Thyroid gland (tissue), 4 donors: ENCODE data around the gene WASF3. TPM values are rescaled to one million over a fixed set of nuclear protein-coding genes. Genes with fewer than 3 reads are reported as not detected.
A peak's percentile ranks its signal among the peaks of the same experiment; 100 is the strongest.

ENCODE experiments used
- DNase-seq, 2 donors: peaks; one replicate each; pipeline ENCODE4 v3.0.0-alpha.2; 2019
- H3K27ac ChIP-seq, 3 donors: fragments of 200-600 bp; sonication (generic); 1 replicate in 2 of 3; 2 replicates in 1 of 3; pipeline ENCODE4 v1.5.1; 2016 to 2019; ENCODE audit warnings: mild to moderate bottlenecking in 1 of 3, moderate library complexity in 1 of 3
- H3K27me3 ChIP-seq: fragments of 200-600 bp; sonication (generic); one replicate; pipeline ENCODE4 v1.5.1; 2019
- H3K36me3 ChIP-seq, 2 donors: fragments of 200-600 bp; sonication (generic); one replicate each; pipeline ENCODE4 v1.5.1; 2016 to 2019
- H3K4me1 ChIP-seq, 2 donors: fragments of 200-600 bp; sonication (generic); one replicate each; pipeline ENCODE4 v1.5.1; 2017 to 2019
- H3K4me3 ChIP-seq, 3 donors: fragments of 200-600 bp; sonication (generic); replicated peaks in 1 of 3; 1 replicate in 2 of 3; 2 replicates in 1 of 3; pipeline ENCODE4 v1.5.1; 2016; ENCODE audit warnings: mild to moderate bottlenecking in 1 of 3
- H3K9me3 ChIP-seq: fragments of 200-600 bp; sonication (generic); one replicate; pipeline ENCODE4 v1.5.1; 2017
- CTCF ChIP-seq, 6 experiments: fragments of 200-600 bp in 3 of 6; fragments of 450-650 bp in 3 of 6; sonication (generic) in 3 of 6; IDR thresholded peaks; one replicate each; pipeline ENCODE4 v1.5.1; 2016 to 2019; ENCODE audit warnings: antibody characterized with exemption in 6 of 6, mild to moderate bottlenecking in 2 of 6, inconsistent platforms in 1 of 6, moderate library complexity in 1 of 6
- POLR2A ChIP-seq, 2 donors: fragments of 450-650 bp; IDR thresholded peaks; one replicate each; pipeline ENCODE4 v1.6.1; 2017; ENCODE audit warnings: antibody characterized with exemption in 2 of 2, mild to moderate bottlenecking in 2 of 2, moderate library complexity in 1 of 2
- WGBS, 2 donors: methylation state at CpG; one replicate each; pipeline ENCODE4 v1.1.5; 2017; 5-methylcytosine and 5-hydroxymethylcytosine counted together
- intact Hi-C: fragments of 100-400 bp; cut with DNase I; formaldehyde crosslinking; loops from one replicate; pipeline ENCODE4 v1.15.1; 2023
- total RNA-seq, 4 donors: library from RNA; depleted of rRNA; stranded (reverse); fragments of >200 nt; gene quantifications; one replicate each; pipeline ENCODE4 v1.2.3, GENCODE V29; 2016

Gene WASF3
- total RNA-seq, 4 donors from 2014 or later = 41.0 to 56.1 (median 48.6) TPM

GRCh38 chr13:26706381-26706780 is 148.9 kb downstream of the WASF3 start:
- 55 to 56% methylated on average over 7 of the region's 7 CpGs for WGBS, 2 donors
- no peak for TF ChIP-seq POLR2A (IDR thresholded peaks at IDR 0.05)
- Histone ChIP-seq H3K4me3 (no peak overlapping the region), H3K4me1 (no peaks in the 10 kb centered on the region), H3K27ac (no peak overlapping the region), H3K36me3 (no peaks in the 10 kb centered on the region), H3K27me3 (no peaks in the 10 kb centered on the region), H3K9me3 (no peaks in the 10 kb centered on the region)
- intact Hi-C loops = no loop called here
- no peak for DNase-seq

- TF ChIP-seq POLR2A (IDR thresholded peaks at IDR 0.05) = no peak
- peak in 3 of 6 experiments; percentile 22 to 36 (median 27) for TF ChIP-seq CTCF (IDR thresholded peaks at IDR 0.05)
- no peak overlapping the region for H3K27ac ChIP-seq
- H3K4me3 ChIP-seq = no peak overlapping the region
- peak in 1 of 2 donors; percentile 14 for DNase-seq
- intact Hi-C loops = no loop called here
- no peaks in the 10 kb centered on the region for H3K4me1 ChIP-seq
- 47 to 49% methylated on average over 13 of the region's 13 CpGs for WGBS, 2 donors
- H3K36me3 ChIP-seq = no peaks in the 10 kb centered on the region
- H3K9me3 ChIP-seq = no peaks in the 10 kb centered on the region
- no peaks in the 10 kb centered on the region for H3K27me3 ChIP-seq
Observed at GRCh38 chr13:26707122-26708006, 149.9 kb downstream of the WASF3 start.

DNA sequence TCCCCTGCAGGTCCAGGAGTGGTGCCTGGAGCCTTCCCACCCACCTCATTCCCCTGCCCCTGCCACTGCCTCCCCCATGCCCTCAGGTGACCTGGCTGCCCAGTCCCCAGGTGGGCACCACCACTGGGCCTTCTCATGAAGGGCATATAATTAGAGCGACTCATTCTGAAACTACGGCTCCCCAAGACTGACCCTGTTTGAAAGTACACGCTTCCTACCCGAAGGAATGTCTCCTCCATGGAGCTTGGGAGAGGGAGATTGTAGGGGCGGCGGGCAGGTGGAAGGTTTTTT is 150.5 kb downstream of the WASF3 start:
- no peak overlapping the region for H3K4me3 ChIP-seq
- no peaks in the 10 kb centered on the region for H3K27me3 ChIP-seq
- 86 to 88% methylated on average over 6 of the region's 6 CpGs for WGBS, 2 donors
- H3K4me1 ChIP-seq = no peaks in the 10 kb centered on the region
- H3K9me3 ChIP-seq = no peaks in the 10 kb centered on the region
- no peak for DNase-seq
- no peaks in the 10 kb centered on the region for H3K36me3 ChIP-seq
- no peak for TF ChIP-seq POLR2A (IDR thresholded peaks at IDR 0.05)
- TF ChIP-seq CTCF (IDR thresholded peaks at IDR 0.05) = no peak
- intact Hi-C loops = no loop called here
- H3K27ac ChIP-seq = no peak overlapping the region

DNA sequence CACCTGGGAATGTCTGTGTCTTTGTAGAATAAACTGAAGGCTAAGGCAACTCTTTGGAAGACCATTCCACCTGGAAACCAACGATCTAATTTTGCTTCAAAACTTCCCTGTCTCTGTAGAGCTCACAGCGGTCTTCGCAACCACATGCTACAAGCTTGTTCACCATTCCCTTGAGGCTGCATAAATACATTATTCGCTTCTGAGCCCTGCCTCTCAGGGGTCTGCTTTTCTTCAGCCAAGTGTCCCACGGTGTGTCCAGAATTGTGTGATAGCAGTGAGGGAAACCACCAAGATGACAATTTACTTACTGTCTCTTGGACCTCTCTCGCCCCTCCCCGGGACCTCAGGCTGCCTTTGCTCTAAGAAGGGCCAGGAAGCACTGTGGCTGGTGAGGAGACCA is 152.0 kb downstream of the WASF3 start:
- H3K9me3 ChIP-seq = no peaks in the 10 kb centered on the region
- WGBS, 2 donors = 81 to 83% methylated on average over 7 of the region's 7 CpGs
- no peaks in the 10 kb centered on the region for H3K36me3 ChIP-seq
- DNase-seq = no peak
- H3K4me1 ChIP-seq = no peaks in the 10 kb centered on the region
- no peak overlapping the region for H3K4me3 ChIP-seq
- intact Hi-C loops = no loop called here
- H3K27ac ChIP-seq = no peak overlapping the region
- H3K27me3 ChIP-seq = no peaks in the 10 kb centered on the region
- TF ChIP-seq CTCF (IDR thresholded peaks at IDR 0.05) (no peak), POLR2A (IDR thresholded peaks at IDR 0.05) (no peak)

DNA sequence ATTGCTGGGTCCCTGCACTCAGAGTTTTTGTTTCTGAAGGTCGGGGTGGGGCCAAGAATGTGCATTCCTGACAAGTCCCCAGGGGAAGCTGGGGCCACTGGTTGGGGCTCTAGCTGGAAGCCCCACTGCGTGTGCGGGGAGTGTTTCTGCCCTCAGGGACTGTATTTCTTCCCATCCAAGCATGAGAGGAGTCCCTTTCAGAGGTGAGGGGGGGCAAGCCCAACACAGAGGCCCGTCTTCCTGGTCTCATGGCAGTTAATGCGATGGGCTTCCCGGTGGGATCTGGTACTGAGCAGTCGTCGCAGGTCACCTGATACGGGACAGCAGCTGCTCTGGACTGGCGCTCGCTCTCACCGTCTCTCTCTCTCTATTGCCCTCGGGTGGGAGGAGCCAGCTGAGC is 152.7 kb downstream of the WASF3 start:
- Histone ChIP-seq H3K4me3 (no peak overlapping the region), H3K27me3 (no peaks in the 10 kb centered on the region), H3K27ac (no peak overlapping the region), H3K9me3 (no peaks in the 10 kb centered on the region), H3K36me3 (no peaks in the 10 kb centered on the region), H3K4me1 (no peaks in the 10 kb centered on the region)
- DNase-seq = no peak
- 65 to 69% methylated on average over 11 to 13 of the region's 13 CpGs for WGBS, 2 donors
- TF ChIP-seq CTCF (IDR thresholded peaks at IDR 0.05) (no peak), POLR2A (IDR thresholded peaks at IDR 0.05) (no peak)
- intact Hi-C loops = no loop called here
